ENCODE results near the gene ZIC1.

DNA sequence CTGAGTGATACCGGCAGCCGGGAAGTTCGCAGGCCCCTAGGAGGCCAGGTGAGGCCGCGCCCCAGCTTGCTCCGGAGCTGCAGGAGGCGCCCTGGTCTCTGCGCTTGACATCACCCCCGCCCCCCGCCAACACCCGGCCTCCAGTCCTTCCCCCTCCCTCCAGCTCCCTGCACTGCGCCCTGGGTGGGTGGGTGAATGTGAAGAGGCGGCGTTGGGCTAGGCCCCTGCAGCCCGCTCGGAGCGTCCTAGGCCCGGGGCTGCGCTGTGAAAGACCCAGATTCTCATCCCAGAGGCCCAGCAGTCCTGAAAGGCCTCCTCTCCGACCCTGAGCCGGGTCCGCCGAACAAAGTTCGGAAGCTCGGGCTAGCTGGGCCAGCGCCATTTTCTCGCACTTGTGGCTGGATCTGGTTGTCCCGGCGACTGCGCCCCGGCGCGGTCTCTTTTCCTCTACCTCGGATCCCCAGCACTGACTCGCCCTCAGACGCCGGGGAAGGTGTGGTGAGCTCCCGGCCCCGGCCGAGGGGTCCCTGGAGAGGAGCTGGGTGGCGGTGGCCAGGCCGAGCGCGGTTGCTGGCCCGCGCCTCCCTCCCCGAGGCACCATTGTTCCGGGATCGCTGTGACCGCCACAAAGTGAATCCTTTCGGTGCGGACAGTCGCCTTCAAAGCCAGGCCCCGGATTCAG, 15.8 kb upstream of the ZIC1 start:
- no peak for TF ChIP-seq CTCF (IDR thresholded peaks at IDR 0.05)
- no peak for TF ChIP-seq POLR2A (IDR thresholded peaks at IDR 0.05)
